H1 (cell line): ENCODE measurements around the gene DAPK2. TPM values are rescaled to one million over a fixed set of nuclear protein-coding genes. Genes with fewer than 3 reads are reported as not detected.

ENCODE experiments used
- ATF3 ChIP-seq: IDR thresholded peaks from 2 replicates; pipeline ENCODE4 v1.6.1; 2011; ENCODE audit warnings: low read depth, mild to moderate bottlenecking, low read length; ENCODE audit not compliant: insufficient read depth
- CTCF ChIP-seq, 3 experiments: IDR thresholded peaks; 1 replicate in 2 of 3; 2 replicates in 1 of 3; pipeline versions ENCODE4 v1.5.1 to v1.6.1; 2011; ENCODE audit warnings: low read length in 3 of 3, mild to moderate bottlenecking in 3 of 3, inconsistent platforms in 2 of 3, low read depth in 1 of 3, moderate library complexity in 1 of 3; ENCODE audit not compliant: insufficient read depth in 1 of 3; ENCODE audit errors: control extremely low read depth in 1 of 3
- EP300 ChIP-seq, 2 experiments: IDR thresholded peaks; 1 replicate in 1 of 2; 2 replicates in 1 of 2; pipeline ENCODE4 v1.6.1; 2011 to 2012; ENCODE audit warnings: low read depth in 2 of 2, low read length in 2 of 2, mild to moderate bottlenecking in 2 of 2, borderline replicate concordance in 1 of 2, inconsistent platforms in 1 of 2, moderate library complexity in 1 of 2
- KDM4A ChIP-seq: IDR thresholded peaks from one replicate; pipeline ENCODE4 v1.7.1; 2012; ENCODE audit warnings: low read depth, mild to moderate bottlenecking, moderate library complexity, low read length, inconsistent platforms; ENCODE audit not compliant: severe bottlenecking
- NRF1 ChIP-seq: IDR thresholded peaks from 2 replicates; pipeline ENCODE4 v1.6.1; 2011; ENCODE audit warnings: mild to moderate bottlenecking, low read depth, low read length, improper control_type of control experiment
- POU5F1 ChIP-seq: IDR thresholded peaks from 2 replicates; pipeline ENCODE4 v1.6.1; 2011; ENCODE audit warnings: low read depth, mild to moderate bottlenecking, low read length, moderate library complexity
- SIN3A ChIP-seq, 2 experiments: IDR thresholded peaks in 1 of 2; conservative IDR thresholded peaks in 1 of 2; 2 replicates each; pipeline ENCODE4 v1.6.1; 2011 to 2012; ENCODE audit warnings: low read length in 2 of 2, improper control_type of control experiment in 1 of 2, low read depth in 1 of 2, mild to moderate bottlenecking in 1 of 2
- polyA plus RNA-seq, 7 experiments: library from polyadenylated mRNA; depleted of rRNA in 3 of 7; stranded (reverse) in 5 of 7; unstranded in 2 of 7; fragments of >200 nt in 5 of 7; fragments of 200-250 nt in 2 of 7; gene quantifications; 1 replicate in 5 of 7; 2 replicates in 1 of 7; 4 replicates in 1 of 7; pipeline versions ENCODE4 v1.2.1 to v1.2.3, GENCODE V29; 2011 to 2013; ENCODE audit warnings: missing spikeins in 2 of 7, mixed read lengths in 2 of 7
- total RNA-seq: library from RNA; stranded (reverse); fragmentation: NEBNext Ultra II Directional; extraction: Animal tissue kit (Norgen Biotek cat#: 25700); gene quantifications from 2 replicates; pipeline ENCODE4 v1.2.1, GENCODE V29; 2021

DAPK2 gene
- total and polyA plus RNA-seq, 2 of the 8 experiments (the other 6 are each of a cell fraction or from before 2014, with no cell fraction given): 1.8 to 2.9 TPM

GRCh38 chr15:64006642-64007041 lies 39.6 kb downstream of the DAPK2 start (continued):
- no peak for TF ChIP-seq CTCF (IDR thresholded peaks at IDR 0.05; ENCODE audit: control extremely low read depth in 1 of 3, insufficient read depth in 1 of 3, low read depth in 1 of 3, low read length in 3 of 3)
- no peak for TF ChIP-seq EP300 (IDR thresholded peaks at IDR 0.05; ENCODE audit: borderline replicate concordance in 1 of 2, low read depth in 2 of 2, low read length in 2 of 2)
- TF ChIP-seq ATF3: no peak
- TF ChIP-seq NRF1: no peak
- TF ChIP-seq POU5F1: no peak
- no peak for TF ChIP-seq KDM4A
- no peak for TF ChIP-seq SIN3A (conservative IDR thresholded peaks at IDR 0.05 in 1 of 2, IDR thresholded peaks at IDR 0.05 in 1 of 2; ENCODE audit: low read depth in 1 of 2, low read length in 2 of 2)
